RWPE2 (cell line): ENCODE data around the gene ACP2.
A peak's percentile ranks its signal among the peaks of the same experiment; 100 is the strongest.

Experiments
- ATAC-seq: fragments of 200-7000 bp; cut with Tn5 transposase; 3 replicates; pipeline ENCODE4 v1.9.1; 2021; ENCODE audit warnings: low read depth
- DNase-seq: peaks from one replicate; pipeline ENCODE4 v3.0.0-alpha.2; 2020; ENCODE audit warnings: low spot score
- H3K27ac ChIP-seq: fragments of 450-650 bp; 2 replicates; pipeline ENCODE4 v1.5.1; 2017; ENCODE audit warnings: mild to moderate bottlenecking; ENCODE audit not compliant: poor library complexity, severe bottlenecking
- H3K27me3 ChIP-seq: fragments of 250-450 bp; sonication (Bioruptor Pico); 2 replicates; pipeline ENCODE4 v1.5.1; 2021; ENCODE audit warnings: mild to moderate bottlenecking, moderate library complexity; ENCODE audit not compliant: insufficient read depth, poor library complexity, severe bottlenecking
- H3K36me3 ChIP-seq: fragments of 250-450 bp; sonication (Bioruptor Pico); 2 replicates; pipeline ENCODE4 v1.5.1; 2020; ENCODE audit warnings: low read depth, mild to moderate bottlenecking, moderate library complexity
- H3K4me1 ChIP-seq: fragments of 250-450 bp; sonication (Bioruptor Pico); 2 replicates; pipeline ENCODE4 v1.5.1; 2021; ENCODE audit warnings: mild to moderate bottlenecking, moderate library complexity; ENCODE audit not compliant: insufficient read depth, poor library complexity, severe bottlenecking
- H3K4me3 ChIP-seq: fragments of 250-450 bp; sonication (Bioruptor Pico); 2 replicates; pipeline ENCODE4 v1.5.1; 2021; ENCODE audit warnings: mild to moderate bottlenecking, moderate library complexity; ENCODE audit not compliant: severe bottlenecking
- H3K9me3 ChIP-seq: fragments of 250-450 bp; sonication (Bioruptor Pico); 2 replicates; pipeline ENCODE4 v1.5.1; 2021; ENCODE audit warnings: mild to moderate bottlenecking, moderate library complexity; ENCODE audit not compliant: severe bottlenecking
- TF ChIP-seq, protein P1 (sequence below): fragments of 450-650 bp; IDR thresholded peaks from one replicate; pipeline ENCODE4 v1.5.1; 2017; ENCODE audit warnings: mild to moderate bottlenecking, moderate library complexity; ENCODE audit not compliant: poor library complexity, severe bottlenecking

ACP2 gene

DNA sequence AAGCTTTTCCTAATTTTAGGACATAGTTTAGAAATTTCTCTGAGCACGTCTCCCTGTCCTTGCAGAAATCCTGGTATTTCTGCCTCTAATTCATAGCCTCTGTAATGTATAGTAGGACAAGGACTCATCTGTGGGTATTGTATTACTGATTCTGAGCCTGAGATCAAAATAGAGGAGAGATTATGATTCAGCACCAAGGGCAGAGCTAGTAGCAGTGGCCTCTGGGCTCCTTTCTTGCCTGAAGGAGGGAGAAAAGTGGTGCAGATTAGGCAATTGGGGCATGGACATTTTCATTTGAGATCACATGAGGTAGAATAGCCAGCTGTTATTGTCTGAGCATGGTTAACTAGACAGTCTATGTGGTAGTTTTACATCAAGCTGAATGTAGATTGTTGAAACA, 24.1 kb upstream of the ACP2 start:
- no peak for ATAC-seq
- Histone ChIP-seq H3K4me3 (no peak overlapping the region), H3K27me3 (no peaks in the 10 kb centered on the region), H3K36me3 (peaks cover 27% of the 10 kb centered on the region), H3K9me3 (no peaks in the 10 kb centered on the region), H3K4me1 (peaks cover 7% of the 10 kb centered on the region), H3K27ac (no peak overlapping the region)
- TF ChIP-seq, protein P1, sequence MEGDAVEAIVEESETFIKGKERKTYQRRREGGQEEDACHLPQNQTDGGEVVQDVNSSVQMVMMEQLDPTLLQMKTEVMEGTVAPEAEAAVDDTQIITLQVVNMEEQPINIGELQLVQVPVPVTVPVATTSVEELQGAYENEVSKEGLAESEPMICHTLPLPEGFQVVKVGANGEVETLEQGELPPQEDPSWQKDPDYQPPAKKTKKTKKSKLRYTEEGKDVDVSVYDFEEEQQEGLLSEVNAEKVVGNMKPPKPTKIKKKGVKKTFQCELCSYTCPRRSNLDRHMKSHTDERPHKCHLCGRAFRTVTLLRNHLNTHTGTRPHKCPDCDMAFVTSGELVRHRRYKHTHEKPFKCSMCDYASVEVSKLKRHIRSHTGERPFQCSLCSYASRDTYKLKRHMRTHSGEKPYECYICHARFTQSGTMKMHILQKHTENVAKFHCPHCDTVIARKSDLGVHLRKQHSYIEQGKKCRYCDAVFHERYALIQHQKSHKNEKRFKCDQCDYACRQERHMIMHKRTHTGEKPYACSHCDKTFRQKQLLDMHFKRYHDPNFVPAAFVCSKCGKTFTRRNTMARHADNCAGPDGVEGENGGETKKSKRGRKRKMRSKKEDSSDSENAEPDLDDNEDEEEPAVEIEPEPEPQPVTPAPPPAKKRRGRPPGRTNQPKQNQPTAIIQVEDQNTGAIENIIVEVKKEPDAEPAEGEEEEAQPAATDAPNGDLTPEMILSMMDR, result no peak
- no peak for DNase-seq

DNA sequence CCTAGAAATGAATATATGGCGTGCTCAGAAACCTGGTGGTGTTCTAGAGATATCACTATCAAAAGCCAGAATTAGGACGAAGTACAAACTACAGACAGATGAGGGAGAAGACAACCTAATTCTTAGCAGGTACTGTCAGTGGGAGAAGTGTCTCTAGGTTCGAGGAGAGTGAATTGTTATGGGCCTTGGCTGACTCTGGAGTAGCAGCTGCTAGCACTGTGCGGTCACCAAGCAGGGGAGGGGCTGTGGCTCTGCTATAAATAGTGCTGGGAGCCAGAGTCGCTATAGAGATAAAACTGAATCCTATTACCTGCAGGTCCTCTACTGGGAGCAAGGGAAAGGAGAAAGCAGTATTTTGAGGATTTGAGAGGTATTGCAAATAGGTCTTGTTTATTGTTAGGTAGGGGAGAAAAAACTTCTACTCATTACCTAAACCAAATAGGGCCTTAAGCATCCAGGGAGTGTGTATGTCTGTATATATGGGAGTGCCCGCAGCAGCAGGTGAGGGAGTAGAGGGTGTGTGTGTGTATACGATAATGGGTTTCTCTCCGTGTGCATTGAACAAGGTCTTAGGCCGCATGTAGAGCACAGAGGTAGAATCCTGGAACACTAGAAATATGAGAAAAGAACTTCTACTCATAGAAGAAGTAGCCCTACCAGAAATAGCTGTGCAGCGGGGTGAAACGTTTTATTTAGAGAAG, 23.5 kb upstream of the ACP2 start:
- H3K4me1 ChIP-seq, result peaks cover 7% of the 10 kb centered on the region
- H3K27me3 ChIP-seq, result no peaks in the 10 kb centered on the region
- peaks cover 21% of the 10 kb centered on the region for H3K36me3 ChIP-seq
- TF ChIP-seq, protein P1, result no peak
- ATAC-seq (no peak), DNase-seq (no peak)
- no peak overlapping the region for H3K4me3 ChIP-seq
- H3K9me3 ChIP-seq, result no peaks in the 10 kb centered on the region
- no peak overlapping the region for H3K27ac ChIP-seq

DNA sequence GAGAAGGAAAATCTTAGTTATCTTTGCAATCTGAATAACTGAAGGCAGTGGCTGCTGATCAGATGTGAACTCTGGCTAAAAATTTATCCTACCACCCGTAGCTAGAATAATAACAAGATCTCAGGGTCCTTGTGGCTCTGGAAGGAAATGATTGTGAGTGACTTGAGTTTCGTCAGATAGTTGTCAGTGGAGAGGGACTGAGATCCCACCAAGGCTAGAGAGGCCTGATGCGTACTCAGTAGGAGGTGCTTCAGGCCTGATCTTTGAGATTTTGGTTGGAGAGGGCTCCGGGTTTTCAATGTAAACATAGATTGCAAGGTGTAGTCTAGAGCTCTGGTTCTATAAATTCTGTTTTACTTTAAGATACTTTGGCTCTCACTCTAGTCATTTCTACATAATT, 22.7 kb upstream of the ACP2 start:
- H3K9me3 ChIP-seq, result no peaks in the 10 kb centered on the region
- H3K27me3 ChIP-seq, result no peaks in the 10 kb centered on the region
- H3K4me3 ChIP-seq, result no peak overlapping the region
- ATAC-seq (no peak), DNase-seq (no peak)
- TF ChIP-seq, protein P1, result no peak
- H3K27ac ChIP-seq, result no peak overlapping the region
- peaks cover 14% of the 10 kb centered on the region for H3K36me3 ChIP-seq
- H3K4me1 ChIP-seq, result peaks cover 7% of the 10 kb centered on the region

DNA sequence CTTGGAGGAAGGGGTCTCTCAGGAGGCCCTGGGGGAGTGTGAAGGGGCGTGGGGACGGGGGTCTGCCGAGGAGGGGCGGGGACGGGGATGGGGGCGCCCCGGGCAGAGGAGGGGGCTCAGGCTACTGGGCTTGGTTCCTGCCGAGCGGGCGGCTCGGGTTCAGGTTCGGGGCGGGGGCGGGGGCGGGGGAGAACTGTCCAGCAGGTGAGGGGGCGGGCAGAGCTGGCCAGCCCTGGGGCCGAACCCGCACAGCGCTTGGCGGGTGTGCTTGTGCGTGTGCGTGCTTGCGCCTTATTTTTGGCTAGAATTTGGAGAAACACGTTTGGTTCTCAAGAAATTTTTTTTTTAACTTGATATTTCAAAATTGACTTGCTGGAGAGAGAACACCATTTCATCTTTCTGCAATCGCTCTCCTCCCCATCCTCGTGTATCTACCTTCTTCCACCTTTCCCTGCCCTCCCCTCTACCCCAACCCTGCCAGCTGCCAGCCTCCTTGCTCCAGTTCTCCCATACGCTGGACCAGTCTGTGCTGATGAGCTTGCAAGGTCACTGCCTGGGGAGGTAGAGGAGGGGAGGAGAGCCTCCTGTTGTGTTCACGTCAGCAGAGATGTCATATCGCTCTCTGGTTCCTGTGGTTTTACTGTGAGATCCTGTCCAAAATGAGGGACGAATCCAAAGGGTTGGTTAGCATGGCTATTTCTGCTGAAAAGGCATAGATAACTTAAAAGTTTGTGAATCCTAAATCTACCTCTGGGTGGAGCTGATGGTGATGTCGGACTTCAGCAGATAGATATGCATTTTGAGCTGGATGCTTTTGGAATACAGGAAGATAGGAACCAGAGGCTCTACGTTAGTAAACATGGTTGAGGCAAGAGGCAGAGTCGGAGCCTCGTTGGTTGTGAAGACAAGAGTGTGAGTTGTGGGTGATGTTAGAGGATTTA, 22.0 kb upstream of the ACP2 start:
- Histone ChIP-seq H3K27ac (peak overlapping the region; percentile 73), H3K36me3 (peaks cover 8% of the 10 kb centered on the region), H3K27me3 (no peaks in the 10 kb centered on the region), H3K4me1 (peaks cover 8% of the 10 kb centered on the region), H3K4me3 (peak overlapping the region; percentile 74), H3K9me3 (no peaks in the 10 kb centered on the region)
- DNase-seq (no peak), ATAC-seq (no peak; the same call in 2 of the 3 replicates)
- TF ChIP-seq, protein P1, result peak; percentile 21
